ENCODE measurements around the gene AFAP1L1.

AFAP1L1 gene

DNA sequence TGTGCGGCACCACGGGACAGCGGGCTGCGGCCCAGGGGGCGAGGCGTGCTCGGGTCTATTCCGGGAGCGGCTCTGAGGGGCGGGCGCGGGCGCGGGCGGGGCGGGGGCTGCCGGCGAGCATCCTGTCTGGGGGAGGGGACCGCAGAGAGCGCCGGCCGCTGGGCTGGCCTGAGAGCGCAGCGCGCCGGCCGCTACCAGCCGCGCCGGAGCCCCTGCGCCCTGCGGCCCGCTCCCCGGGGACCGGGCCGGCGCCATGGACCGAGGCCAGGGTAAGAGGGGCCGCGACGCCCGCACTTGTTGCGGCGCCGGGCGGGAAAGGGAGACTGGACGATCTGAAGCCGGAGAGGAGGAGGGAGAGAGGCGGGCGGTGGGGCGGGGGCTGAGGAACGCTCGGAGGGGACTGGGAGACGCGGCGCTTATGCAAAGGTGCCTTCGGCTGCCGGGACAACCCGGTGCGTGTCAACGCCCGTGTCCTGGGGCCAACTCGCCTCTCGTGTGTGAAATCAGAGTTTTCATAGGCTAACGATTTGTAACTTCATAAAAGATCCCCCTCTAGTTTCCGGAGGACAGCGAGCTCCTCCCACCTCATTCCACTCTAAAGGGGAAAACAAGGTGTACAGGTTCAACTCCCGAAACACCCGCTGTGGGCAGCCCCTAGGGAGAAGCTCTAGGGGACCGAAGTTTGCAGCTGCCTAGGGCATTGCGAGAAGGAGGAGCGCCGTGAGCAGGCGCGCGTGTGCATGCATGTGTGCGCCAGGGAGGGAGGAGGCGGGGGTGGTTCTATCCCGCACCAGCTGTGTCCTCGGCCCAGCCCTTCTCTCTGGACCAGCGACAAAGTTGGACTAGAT lies at the start of gene AFAP1L1:
Gene AFAP1L1 (plus strand): TSS at position 144 of the 848 bp plus-strand sequence. CDS start 110 bp downstream, at position 254.
- peak; percentile 7 for DNase-seq

DNA sequence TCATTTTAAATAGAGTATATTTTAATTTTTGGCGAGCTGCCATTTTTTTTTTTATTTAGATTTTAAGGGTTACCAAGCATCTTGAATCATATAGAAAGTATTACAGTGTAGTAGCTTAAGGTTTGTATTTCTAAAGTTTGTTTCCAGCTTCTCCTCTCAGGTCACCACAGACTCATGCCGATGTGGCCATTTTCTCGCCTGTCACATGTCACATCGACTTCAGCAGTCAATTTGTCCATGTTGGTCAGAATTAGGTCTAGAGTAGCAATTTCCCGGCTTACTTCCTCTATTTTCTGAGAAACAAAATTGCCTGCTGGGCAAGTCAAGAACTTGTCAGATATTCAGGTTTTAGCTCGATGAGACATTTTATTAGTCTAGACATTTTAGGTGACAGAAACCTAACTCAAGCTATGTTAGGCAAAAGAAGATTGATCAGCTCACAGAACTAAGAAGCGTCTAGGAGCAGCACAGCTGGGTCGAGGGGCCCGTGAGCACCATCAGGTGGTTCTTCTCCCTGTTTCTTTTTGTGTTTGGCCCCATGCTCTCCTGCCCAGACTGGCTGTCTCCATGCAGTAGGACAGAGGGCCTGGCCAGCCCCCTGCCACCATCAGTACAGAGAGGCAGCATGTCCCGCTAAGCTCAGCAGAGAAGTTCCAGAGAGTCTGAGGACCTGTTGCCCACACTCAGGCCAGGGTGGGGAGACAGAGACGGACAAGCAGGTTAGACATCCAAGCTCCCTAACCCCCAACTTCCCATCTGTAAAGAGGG lies 48.4 kb upstream of the AFAP1L1 start:
- no peak for DNase-seq

DNA sequence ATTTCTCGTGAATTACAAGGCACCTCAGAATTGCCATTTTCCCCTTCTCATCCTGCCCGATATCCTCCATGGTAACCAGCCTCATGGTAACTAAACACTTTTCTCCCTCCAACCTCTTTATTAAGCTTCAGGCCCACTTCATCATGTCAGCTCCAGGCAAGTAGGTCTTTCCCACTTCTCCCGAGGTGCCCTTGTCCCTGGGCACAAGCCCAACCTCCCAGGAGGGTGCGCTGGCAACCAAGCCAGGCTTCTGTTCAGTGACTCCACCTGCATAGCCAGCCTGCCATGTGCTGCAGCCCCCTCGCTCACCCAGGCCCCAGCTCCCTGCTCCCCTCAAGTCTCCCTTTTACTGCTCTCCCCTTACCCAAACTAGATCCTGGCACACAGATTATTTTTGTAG lies 47.4 kb upstream of the AFAP1L1 start:
- DNase-seq = no peak

DNA sequence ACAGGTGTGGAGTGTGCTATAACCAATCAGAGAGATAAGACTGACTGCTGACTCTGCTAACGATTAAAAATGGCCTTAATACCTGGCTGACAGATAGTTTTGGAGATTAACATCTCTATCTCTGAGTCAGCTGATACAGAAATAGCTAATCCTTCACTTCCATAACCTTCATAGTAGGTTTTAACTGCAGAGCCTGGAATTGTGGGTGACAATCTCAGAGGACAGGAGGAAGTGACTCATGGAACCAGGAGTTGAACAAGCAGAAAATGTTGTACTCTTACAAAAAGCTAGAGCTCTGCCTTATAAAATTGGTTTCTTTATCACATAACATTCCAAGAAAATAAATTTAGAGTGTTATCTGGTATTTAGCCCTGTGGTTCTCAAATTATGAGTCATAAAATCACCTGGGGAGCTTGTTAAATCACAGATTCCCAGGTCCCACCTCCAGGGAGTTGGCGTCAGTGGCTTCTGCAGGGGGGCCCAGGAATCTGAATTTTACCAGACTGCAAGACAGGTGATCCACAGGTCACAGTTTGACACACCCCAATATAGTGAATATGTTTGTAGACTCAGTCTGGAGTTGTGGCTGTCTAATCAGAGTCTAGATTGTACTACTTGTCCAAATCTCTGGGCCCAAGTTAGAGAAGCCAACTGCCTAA lies 44.4 kb upstream of the AFAP1L1 start:
- DNase-seq = no peak

DNA sequence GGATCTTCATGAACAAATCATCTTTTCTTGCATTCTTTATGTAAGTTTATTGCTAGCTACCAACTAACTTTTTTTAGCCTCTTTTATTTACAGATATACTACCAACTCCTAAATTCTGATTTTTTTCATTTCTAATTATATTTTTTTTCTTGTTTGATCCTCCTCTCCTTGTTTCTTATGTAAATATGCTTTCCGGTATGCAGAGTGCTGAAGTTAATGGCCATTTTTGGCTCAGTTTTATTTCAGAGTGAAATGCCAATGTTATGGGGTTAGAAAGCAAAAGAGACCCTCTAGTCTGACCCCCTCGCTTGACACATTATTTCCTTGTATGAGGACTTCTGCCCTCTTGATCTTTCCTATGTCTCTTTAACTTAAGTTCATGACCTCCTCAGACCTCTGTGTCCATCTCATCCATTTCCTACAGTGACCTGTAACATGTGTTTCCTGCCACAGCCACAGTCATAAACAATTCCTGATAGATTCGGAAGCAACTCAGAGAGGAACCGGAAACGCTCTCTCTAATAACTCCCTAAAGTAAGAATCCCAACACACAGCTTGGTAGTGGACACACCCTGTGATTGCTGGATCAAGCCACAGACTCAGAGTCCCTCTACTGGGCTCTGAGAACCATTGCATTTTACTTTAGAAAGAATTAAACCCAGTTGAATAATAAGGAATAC lies 42.9 kb upstream of the AFAP1L1 start:
- DNase-seq = no peak

DNA sequence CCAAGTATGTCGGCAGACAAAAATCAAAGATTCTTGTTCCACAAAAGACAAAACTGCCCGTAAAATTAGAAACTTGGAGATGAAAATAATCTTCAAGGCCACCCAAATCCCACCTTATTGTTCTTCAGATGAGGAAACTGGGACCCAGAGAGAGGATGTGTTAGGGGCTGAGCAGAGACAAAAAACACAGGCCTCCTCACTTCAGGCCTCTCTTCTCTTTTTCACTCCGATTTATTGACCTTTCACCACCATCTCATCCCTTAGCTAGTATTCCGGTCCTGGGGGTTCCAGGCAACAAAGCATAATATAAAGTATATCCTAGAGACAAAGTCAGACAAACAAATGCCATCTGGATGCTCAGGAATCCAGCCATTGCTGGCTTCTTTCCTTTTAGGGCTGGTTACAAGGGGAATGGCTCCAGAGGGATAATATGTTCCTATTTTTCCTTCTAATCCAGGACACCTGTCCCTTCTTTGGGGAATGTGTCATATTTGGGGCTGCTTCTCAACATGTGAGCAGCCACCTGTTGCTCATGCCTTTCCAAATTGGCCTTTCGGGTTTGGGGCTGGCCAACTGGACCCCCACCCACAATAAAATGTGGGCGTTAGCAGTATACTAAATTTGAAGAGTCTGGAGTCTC lies 42.2 kb upstream of the AFAP1L1 start:
- DNase-seq = no peak

DNA sequence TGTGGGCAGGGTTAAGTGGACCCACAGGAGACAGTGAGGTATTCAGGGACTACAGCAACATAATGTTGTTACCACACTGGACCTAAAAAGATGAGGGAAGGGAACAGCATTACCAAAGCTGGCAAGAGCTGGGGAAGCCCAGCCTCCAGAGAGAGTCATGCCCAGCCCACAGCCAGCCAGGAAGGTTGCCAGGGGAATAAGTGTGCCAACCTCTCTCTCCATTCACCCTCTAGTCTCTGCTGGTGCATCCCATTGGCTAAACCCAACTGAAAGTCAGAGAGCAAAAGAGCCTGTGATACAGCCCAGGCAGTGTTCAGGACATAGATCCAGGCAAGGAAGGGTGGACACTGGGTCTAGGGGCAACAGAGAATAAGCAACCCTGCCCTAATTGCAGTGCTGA lies 35.8 kb upstream of the AFAP1L1 start:
- DNase-seq = no peak

DNA sequence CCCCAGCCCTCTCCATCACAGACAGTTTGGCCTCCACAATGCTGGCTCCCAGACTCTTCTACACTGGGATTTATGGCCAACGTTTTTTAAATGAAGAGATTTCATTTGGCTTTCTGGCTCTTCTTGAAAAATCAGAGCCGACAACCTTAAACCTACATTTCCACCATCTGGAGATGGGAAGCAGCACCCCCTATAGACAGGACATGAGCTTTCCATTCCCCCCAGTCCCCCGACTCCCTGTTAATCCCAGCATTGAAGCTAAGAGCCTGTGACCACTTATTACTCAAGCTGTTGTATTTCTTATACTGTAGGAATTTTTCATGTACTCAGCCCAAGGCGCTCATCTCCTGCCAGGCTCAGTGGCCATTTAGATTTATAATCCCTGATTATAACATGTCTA lies 34.0 kb upstream of the AFAP1L1 start:
- no peak for DNase-seq

DNA sequence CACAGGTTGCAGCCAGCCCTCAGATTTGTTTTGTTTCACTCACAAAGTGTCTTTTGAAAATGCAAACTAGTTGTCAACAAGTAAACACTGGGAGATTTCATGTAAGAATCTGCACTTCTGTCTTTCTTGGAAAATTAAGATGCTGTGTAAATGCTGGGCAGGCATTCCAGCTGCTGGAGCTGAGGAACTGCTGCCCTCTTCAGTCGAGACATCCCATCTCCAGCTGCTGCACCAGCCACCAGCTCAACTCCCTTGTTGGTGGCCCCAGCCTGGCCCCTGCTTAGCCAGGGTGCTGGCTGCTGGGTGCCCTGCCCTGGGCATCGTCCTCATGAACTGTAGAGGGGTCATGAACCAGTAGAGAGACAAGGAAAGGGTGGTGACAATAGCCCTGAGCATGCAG lies 33.1 kb upstream of the AFAP1L1 start:
- DNase-seq = no peak

DNA sequence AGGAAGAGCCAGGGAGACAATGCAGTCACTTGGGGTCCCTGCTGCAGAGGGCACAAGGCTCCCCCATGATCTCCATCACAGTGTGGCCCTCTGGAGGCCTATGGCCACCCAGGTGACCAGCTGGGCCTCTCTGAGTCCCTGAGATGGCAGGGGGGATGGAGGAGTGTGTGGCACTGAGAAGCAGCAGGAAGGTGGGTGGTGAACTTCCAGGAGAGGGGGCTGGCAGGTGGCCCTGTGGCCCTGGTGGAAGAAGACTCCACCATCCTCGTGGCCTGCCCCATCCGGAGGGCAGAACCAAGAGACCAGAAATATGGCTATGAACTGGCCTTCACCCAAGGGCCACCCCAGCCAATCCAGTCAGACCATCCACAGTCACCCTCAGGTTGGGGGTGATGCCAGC lies 31.7 kb upstream of the AFAP1L1 start:
- DNase-seq = no peak

DNA sequence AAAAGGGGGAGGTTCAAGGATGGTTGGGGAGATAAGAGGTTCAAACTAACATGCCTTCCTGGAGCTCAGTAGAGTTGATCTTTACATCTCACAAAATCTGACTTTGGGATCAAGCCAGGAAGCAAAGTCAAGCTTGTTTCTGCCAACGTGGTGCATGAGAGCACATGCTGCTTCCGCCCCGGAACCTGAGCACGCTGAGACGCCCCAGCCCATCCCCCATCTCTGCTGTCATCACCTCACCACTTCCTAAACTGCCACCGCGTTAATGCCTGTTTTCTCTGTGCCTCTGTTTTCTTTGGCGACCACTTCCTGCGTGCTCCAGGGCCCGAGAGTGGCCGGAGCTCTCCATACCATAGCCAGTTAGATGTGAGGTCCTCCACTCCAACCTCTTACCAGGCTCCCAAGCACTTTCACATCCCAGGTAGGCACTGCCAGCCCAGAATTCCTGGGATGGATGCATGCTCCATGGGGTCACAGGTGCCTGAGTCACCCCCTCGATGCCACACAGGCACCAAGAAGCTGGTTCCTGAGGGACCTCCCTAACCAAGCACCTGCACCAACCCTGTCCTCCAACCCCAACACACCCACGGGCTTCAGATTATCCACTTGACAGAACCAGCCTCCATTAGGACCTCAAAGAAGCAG lies 31.2 kb upstream of the AFAP1L1 start:
- peak; percentile 53 for DNase-seq

DNA sequence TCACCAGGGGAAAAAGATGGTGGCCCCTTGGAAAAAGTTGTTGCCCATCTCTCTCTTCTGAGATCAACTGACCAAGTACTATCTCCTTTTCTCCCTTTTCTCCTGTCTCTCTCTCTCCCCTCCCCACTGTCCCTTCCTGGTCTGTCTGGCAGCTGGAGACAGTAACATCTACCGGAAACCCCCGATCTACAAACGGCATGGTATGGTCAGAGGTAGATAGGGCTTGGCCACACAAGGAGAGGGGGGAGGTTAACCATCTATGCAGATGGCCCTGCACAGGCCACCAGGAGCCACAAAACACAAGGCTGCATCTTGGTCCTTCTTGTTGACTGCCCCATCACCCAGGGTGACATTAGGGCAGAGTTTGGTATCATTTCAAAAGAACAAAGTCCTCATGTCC lies 29.3 kb upstream of the AFAP1L1 start:
- DNase-seq = no peak

DNA sequence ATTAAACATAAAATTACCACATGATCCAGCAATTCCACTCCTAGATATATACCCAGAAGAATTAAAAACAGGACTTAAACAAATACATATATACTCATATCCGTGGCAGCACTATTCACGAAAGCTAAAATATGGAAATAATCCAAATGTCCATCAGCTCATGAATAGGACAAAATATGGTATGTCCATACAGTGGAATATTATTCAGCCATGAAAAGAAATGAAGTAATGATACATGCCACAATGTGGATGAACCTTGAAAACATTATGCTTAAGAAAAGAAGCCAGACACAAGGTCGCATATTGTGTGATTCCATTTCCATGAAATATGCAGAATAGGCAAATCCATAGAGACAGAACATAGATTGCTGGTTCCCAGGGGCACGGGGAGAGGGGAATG lies 24.8 kb upstream of the AFAP1L1 start:
- no peak for DNase-seq

DNA sequence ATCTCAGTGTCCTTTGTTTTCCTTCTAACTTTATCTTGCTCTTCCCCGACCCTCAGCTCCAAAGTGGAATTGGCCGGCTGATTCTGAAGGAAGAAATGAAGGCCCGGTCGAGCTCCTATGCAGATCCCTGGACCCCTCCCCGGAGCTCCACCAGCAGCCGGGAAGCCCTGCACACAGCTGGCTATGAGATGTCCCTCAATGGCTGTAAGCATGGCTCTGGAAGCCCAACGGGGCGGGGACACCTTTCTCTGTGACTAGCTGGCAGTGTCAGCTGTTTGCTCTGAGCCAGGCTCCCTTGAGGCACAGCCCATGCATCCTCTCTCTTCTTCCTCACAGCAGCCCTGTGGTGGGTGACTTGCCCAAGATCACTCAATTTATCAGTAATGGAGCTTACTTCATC lies 23.9 kb upstream of the AFAP1L1 start:
- no peak for DNase-seq

DNA sequence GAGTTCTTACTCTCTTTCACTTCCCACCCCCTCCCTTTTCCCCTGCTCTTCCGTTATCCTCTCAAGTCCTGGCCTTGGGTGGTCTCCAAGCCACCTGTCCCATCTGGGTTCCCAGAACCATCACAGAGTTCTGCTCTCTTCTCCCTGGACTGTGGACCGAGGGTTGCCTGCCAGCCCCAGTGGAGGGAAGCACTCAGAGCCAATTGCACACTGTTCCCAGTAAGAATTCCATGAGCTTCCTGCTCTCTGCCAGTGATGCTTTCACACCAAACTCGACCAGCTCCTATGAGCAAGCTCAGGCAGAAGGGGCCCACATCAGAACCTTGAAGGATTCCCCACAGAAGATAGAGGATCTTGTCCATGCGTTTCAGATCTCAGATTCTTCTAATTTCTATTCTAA lies 20.1 kb upstream of the AFAP1L1 start:
- DNase-seq = no peak

DNA sequence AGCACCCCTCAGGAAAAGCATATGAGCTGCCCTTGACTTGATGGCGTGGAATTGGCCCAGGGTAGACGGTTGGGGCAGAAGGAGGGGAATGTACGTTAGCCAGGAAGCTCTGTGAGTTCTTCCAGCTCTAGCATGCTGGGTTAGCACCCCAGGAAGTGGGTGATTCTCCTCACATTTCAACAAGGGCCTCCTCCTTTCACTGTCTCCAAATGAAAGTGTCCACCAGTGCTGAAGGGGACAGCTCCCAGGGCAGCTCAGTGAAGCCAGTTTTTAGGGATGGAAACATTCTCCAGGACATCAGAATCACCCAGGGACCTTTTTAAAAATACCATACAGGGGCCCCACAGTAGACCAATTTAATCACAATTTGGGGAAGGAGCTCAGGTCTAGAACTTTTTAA lies 17.2 kb upstream of the AFAP1L1 start:
- DNase-seq = no peak

DNA sequence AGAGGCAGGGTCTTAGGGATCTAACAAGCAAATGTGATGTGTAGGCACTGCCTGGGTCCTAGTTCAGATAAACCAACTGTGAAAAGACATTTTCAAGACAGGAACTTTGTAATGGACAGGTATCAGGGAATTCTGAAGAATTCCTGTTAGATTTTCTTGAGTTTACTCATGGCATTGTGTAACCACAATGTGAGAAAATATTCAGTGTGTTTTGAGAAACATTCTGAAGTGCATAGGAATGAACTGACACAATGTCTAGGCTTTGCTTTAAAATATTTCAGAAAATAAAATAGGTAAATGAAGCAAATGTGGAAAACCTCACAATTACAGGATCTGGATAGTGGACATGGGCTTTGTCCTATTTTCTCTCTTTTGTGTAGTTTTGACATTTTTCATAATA lies 15.2 kb upstream of the AFAP1L1 start:
- no peak for DNase-seq

DNA sequence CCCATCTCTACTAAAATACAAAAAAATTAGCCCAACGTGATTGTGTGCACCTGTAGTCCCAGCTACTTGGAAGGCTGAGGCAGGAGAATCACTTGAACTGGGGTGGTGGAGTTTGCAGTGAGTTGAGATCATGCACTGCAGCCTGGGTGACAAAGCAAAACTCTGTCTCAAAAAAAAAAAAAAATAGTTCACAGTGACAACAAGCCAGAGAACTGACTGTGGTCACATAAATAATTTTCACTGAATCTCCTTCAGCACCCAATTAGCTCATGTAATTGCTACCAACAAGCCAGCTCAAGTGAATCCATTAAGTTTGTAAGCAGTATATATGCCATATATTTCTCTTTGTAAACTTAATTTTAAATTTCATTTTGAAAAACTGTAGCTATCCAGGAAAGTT lies 14.5 kb upstream of the AFAP1L1 start:
- no peak for DNase-seq

DNA sequence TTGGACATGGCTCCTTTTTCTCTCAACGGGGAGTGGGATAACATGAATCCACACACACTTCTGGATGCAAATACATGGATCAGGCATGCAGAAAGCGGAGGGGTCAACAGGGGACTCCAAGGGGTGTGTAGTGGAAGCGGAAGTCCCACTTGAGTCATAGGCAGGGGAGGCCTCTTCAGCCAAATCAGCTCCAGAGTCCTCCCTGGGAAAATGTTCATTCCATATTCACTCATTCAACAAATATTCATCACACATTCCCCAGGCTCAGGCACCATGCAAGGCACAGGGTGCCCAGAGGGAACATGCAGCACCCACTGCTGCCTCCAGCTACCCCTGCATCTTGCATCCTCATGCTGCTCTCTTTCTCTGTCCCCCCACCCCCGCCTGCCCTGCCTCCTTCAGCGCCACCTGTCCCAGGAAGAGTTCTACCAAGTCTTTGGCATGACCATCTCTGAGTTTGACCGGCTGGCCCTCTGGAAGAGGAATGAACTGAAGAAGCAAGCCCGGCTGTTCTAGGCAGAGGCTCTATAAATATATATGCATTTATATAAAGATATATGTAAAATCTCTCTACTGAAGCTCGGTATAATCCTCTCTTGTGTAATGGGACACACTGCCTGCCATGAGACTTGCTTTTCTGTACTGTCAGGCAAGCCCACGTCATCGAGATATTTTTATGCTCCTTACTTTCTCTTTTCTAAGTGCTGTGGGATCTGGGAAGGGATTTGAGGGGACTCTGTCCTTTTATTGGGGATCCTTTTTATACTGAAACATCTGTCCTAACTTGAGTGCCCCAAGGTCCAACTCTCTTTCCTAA lies 13.6 kb upstream of the AFAP1L1 start:
- no peak for DNase-seq

DNA sequence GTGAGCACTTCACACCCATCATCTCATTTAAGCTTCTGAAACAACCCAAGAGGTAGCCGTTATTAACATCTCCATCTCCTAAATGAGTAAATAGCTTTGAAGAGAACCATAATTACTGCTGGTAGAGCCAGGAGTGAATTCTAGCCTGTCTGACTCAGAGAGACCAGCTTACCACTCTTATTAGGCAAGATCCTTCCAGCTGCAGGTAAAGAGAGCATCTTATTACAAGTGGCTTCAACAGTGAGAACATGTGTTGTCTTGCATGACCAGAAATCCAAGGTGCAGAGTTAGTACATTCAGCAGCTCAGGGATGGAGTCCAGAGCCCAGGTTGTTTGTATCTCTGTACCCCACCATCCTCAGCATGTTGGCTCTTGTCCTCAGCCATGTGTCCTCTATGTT lies 10.9 kb upstream of the AFAP1L1 start:
- no peak for DNase-seq

DNA sequence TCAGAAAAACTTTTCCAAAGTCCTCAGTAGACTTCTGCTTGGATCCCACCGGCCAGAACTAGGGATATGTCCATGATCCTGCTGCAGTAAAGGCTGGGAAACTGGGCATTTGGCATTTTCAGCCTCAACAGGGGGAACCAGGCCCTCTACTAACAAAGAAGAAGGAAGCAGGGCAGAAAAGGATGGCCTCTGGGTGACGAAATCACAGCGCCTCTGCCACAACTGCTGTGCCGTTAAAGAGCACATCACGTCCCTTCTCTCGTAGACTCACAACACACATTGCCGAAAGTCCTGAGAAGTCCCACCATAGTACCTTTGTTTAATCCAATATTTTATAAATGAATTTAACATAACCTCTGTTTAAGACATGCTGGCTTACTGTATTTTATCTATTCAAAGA lies 10.4 kb upstream of the AFAP1L1 start:
- no peak for DNase-seq

Data from stimulated activated CD4-positive, alpha-beta T cell treated with anti-CD3 and anti-CD28 coated beads, Interleukin-12 subunit alpha, Interleukin-12 subunit beta, amount 100 ng/mL, for 4 hours (primary cell).